ENCODE data around the gene PLEKHG4B. TPM values are rescaled to one million over a fixed set of nuclear protein-coding genes. Genes with fewer than 3 reads are reported as not detected.

Gene PLEKHG4B
- total RNA-seq, 1 donor from 2014 or later: not detected

GRCh38 chr5:74503-75109 lies 17.4 kb upstream of the PLEKHG4B start:
- DNase-seq: no peak

GRCh38 chr5:75331-76320 lies 16.3 kb upstream of the PLEKHG4B start:
- DNase-seq: no peak

- no peak for DNase-seq
These were observed 15.4 kb upstream of the PLEKHG4B start for GRCh38 chr5:76358-77169.

- no peak for DNase-seq
These were observed 14.8 kb upstream of the PLEKHG4B start for GRCh38 chr5:77170-77501.

- DNase-seq: no peak
These were observed 14.4 kb upstream of the PLEKHG4B start for GRCh38 chr5:77546-77945.

- DNase-seq: peak; percentile 77
These were observed 13.8 kb upstream of the PLEKHG4B start for GRCh38 chr5:77957-78804.

- DNase-seq: no peak
These were observed 13.2 kb upstream of the PLEKHG4B start for GRCh38 chr5:78805-79149.

GRCh38 chr5:79263-79662 lies 12.7 kb upstream of the PLEKHG4B start:
- no peak for DNase-seq

- no peak for DNase-seq
These were observed 12.1 kb upstream of the PLEKHG4B start for GRCh38 chr5:79821-80220.

GRCh38 chr5:81391-82021 lies 10.5 kb upstream of the PLEKHG4B start:
- DNase-seq: no peak

- DNase-seq: no peak
These were observed 9.9 kb upstream of the PLEKHG4B start for GRCh38 chr5:82097-82496.

GRCh38 chr5:82570-82969 lies 9.4 kb upstream of the PLEKHG4B start:
- no peak for DNase-seq

- no peak for DNase-seq
These were observed 8.9 kb upstream of the PLEKHG4B start for GRCh38 chr5:83029-83428.

- no peak for DNase-seq
These were observed 6.5 kb upstream of the PLEKHG4B start for GRCh38 chr5:85334-85995.

GRCh38 chr5:89337-90286 lies 2.4 kb upstream of the PLEKHG4B start:
- no peak for DNase-seq

- peak; percentile 24 for DNase-seq
These were observed 1.1 kb upstream of the PLEKHG4B start for GRCh38 chr5:90590-91547.

GRCh38 chr5:92401-93220 lies 643 bp downstream of the PLEKHG4B start:
- DNase-seq: no peak

Data from dermis blood vessel endothelial cell (primary cell).